Fibroblast of villous mesenchyme (primary cell): ENCODE data around the gene RNU5B-1. TPM values are rescaled to one million over a fixed set of nuclear protein-coding genes. Genes with fewer than 3 reads are reported as not detected.

Source experiments
- DNase-seq: peaks from one replicate; pipeline ENCODE4 v3.0.0-alpha.2; 2010; ENCODE audit warnings: low read depth
- H3K4me3 ChIP-seq: 2 replicates; pipeline ENCODE4 v1.5.1; 2011; ENCODE audit warnings: low read depth, mild to moderate bottlenecking, low read length
- CTCF ChIP-seq: IDR thresholded peaks from 2 replicates; pipeline ENCODE4 v1.5.1; 2012; ENCODE audit warnings: low read depth, mild to moderate bottlenecking, low read length; ENCODE audit not compliant: insufficient read depth
- total RNA-seq: library from RNA; depleted of rRNA; stranded (reverse); fragments of >200 nt; gene quantifications from 2 replicates; pipeline ENCODE4 v1.2.3, GENCODE V29; 2012

RNU5B-1 gene
- total RNA-seq, 1 donor = not detected

DNA sequence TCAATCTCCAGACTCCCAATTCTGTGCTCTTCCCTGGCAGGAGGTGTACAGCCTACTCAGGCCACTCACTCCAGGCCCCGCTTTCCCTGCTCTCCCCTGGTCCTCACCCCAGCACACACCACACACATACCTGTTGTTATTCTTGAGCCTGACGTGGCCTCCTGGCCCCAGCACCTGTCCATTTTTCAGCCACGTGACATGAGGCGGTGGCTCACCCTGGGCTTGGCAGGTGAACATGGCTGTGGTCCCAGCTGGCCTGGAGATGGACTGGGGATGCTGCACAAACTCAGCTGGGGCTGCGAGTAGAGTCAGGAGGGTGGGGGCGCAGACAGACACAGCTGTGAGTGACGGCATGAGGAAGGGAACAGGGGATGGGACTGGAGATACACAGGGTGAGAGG lies 27.3 kb downstream of the RNU5B-1 start:
- DNase-seq = no peak
- TF ChIP-seq CTCF = no peak
- no peak overlapping the region for H3K4me3 ChIP-seq

DNA sequence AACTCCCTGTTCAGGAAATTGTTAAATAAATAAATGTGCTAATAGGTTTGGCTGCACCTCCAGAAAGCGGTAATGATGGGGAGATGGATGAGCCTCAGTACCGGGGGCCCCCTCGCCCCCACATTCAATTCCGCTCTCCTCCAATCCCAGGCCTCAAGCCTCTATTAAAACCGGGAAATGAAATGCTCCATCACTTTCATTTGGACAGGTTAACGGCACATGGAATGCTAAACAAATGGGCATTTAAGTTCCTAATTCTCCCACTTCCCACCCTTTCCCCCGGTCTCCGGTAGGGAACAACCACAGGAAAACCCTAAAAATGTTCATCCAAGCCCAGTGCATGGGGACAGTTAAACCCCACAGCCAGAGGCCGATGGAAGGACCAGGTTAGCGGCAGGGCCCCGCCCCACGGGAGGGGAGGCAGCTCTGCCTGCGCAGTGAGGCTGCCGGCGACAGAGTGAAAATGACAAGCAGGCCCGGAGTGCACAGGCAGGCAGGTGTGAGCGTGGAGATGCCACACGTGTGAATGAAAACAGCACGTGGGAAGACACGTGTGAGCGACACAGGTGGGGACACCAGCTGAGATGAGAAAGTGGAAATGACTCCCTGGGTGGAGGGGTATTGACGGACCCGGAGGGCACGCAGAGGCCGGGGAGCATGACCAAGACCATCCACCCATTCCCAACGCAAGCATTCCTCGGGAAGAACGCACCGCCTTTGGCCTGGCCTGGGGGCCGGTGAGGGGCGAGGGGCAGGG lies 28.1 kb downstream of the RNU5B-1 start:
- H3K4me3 ChIP-seq = no peak overlapping the region
- DNase-seq = no peak
- no peak for TF ChIP-seq CTCF

- no peak for DNase-seq
- no peak overlapping the region for H3K4me3 ChIP-seq
Observed at GRCh38 chr15:65333148-65333820, 28.8 kb downstream of the RNU5B-1 start.

GRCh38 chr15:65333856-65334255 lies 29.4 kb downstream of the RNU5B-1 start:
- TF ChIP-seq CTCF = no peak
- no peak for DNase-seq

More at GRCh38 chr15:65333148-65333820, 28.8 kb downstream of the RNU5B-1 start:
- TF ChIP-seq CTCF = no peak

DNA sequence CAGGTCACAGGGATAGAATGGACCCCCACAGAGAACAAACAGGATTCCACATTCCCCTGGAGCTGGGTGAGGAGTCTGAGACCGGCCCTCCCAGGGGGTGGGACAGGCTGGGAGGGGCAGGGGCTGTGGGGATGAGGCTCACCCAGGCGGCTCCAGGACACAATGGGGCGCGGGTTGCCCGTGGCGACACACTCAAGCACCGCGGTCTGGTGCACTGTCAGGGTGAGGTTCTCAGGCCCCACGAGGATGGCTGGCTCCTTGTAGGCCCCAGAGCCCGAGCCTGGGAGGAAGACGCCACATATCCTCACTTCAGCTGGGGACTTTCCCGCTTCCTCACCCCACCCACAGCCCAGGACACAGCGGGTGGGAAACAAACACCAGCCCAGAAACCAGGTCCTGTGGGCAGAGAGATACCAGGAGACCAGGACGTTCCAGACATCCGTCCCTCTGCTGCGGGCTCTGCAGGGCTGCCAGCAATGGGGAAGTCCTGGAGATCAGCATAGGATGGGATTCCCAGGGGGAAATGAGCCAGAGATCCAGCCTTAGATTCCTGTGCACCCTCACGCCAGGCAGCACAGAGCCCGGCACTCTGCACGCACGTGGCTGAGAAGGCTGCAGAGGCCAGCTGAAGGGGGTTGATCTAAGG lies 30.2 kb downstream of the RNU5B-1 start:
- no peak overlapping the region for H3K4me3 ChIP-seq
- DNase-seq = no peak
- no peak for TF ChIP-seq CTCF

More at GRCh38 chr15:65333856-65334255, 29.4 kb downstream of the RNU5B-1 start:
- no peak overlapping the region for H3K4me3 ChIP-seq

DNA sequence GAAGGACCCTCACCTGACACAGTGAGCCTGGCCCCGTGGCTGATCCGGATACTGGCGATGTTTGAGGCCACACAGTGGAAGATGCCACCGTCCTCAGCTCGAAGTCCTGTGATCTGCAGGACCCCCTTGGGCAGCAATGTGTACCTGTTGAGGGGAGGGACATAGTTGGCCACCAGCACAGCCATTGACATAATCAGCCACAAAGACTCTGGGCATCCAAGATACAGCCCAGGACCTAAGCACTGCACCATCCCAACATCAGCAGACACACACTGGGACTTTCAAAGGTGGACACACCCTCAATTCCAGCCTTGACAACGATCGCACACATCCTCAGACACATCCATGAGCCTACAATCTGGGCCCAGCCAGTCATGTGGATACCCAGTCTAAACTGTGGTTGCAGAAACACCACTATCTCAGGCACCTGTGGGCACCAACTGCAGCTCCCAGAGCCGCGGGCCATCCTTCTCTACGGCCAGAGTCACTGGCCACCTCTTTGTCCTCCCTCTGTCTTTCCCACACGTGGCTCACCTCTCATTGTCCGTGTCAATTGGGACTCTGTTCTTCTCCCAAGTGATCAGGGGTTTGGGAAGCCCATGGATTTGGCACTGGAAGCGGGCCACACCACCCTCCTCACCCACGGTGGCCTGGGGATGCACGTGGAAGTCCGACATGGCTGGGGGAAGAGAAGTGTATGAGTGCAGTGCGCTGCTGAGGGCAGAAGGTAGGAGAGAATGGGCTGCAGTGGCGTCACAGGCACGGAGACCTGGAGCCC lies 31.0 kb downstream of the RNU5B-1 start:
- TF ChIP-seq CTCF = no peak
- no peak overlapping the region for H3K4me3 ChIP-seq
- no peak for DNase-seq
